PFSK-1 (cell line): ENCODE measurements around the gene KCNMB2.

Experiments
- FOXP2 ChIP-seq: optimal IDR thresholded peaks from 2 replicates; pipeline ENCODE3; 2011; ENCODE audit warnings: borderline replicate concordance, control low read depth, inconsistent platforms; ENCODE audit not compliant: insufficient read depth; ENCODE audit errors: extremely low read length, extremely low read depth
- POLR2AphosphoS5 ChIP-seq: IDR thresholded peaks from 2 replicates; pipeline ENCODE4 v1.6.1; 2012; ENCODE audit warnings: low read depth, mild to moderate bottlenecking, control low read depth, low read length, moderate library complexity
- SIN3A ChIP-seq: IDR thresholded peaks from 2 replicates; pipeline ENCODE4 v1.6.1; 2012; ENCODE audit warnings: mild to moderate bottlenecking, low read length, moderate library complexity, borderline replicate concordance; ENCODE audit not compliant: insufficient read depth
- TAF1 ChIP-seq: IDR thresholded peaks from 2 replicates; pipeline ENCODE4 v1.6.1; 2012; ENCODE audit warnings: low read length, control low read depth, borderline replicate concordance; ENCODE audit not compliant: insufficient read depth
- TF ChIP-seq, protein P1 (sequence below), 2 experiments: IDR thresholded peaks; 2 replicates each; pipeline versions ENCODE4 v1.6.1 to v1.8.0; 2011 to 2012; ENCODE audit warnings: low read depth in 2 of 2, low read length in 2 of 2, control low read depth in 1 of 2, inconsistent platforms in 1 of 2, mild to moderate bottlenecking in 1 of 2, moderate library complexity in 1 of 2; ENCODE audit not compliant: insufficient read depth in 1 of 2

Gene KCNMB2

DNA sequence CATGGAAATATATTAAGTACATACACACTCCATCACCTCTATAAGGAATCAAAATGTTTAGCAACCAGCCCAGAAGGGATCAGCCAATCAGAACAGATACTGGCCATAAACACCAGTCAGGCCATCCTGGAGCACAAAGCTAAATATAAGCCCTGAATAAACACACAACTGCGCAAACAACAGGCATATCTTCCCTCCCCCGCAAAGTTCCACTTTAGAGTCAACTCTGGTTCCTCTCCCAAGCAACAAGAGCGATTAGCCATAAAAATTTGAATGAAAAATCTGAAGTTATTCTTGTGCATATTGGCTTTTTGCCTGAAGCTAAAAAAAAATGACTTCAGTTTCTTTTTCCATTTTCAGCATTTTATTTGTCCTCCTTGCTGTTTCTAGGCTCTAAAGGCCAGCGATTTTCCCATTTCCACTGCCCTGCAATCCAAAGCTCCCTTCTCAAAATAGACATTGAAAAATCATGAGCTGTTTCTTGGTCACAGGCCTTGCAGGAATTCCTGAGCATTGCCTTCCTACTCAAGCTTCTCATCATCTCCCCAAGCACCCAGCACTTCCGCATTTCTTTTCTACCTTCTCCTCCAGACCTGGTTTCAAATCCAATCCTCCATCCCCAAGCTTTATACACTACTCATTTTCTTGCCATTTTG is 287.5 kb downstream of the KCNMB2 start:
- TF ChIP-seq, protein P1, sequence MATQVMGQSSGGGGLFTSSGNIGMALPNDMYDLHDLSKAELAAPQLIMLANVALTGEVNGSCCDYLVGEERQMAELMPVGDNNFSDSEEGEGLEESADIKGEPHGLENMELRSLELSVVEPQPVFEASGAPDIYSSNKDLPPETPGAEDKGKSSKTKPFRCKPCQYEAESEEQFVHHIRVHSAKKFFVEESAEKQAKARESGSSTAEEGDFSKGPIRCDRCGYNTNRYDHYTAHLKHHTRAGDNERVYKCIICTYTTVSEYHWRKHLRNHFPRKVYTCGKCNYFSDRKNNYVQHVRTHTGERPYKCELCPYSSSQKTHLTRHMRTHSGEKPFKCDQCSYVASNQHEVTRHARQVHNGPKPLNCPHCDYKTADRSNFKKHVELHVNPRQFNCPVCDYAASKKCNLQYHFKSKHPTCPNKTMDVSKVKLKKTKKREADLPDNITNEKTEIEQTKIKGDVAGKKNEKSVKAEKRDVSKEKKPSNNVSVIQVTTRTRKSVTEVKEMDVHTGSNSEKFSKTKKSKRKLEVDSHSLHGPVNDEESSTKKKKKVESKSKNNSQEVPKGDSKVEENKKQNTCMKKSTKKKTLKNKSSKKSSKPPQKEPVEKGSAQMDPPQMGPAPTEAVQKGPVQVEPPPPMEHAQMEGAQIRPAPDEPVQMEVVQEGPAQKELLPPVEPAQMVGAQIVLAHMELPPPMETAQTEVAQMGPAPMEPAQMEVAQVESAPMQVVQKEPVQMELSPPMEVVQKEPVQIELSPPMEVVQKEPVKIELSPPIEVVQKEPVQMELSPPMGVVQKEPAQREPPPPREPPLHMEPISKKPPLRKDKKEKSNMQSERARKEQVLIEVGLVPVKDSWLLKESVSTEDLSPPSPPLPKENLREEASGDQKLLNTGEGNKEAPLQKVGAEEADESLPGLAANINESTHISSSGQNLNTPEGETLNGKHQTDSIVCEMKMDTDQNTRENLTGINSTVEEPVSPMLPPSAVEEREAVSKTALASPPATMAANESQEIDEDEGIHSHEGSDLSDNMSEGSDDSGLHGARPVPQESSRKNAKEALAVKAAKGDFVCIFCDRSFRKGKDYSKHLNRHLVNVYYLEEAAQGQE (IDR thresholded peaks at IDR 0.05; ENCODE audit: insufficient read depth in 1 of 2, low read depth in 2 of 2, low read length in 2 of 2) = no peak
- TF ChIP-seq FOXP2 = no peak
- TF ChIP-seq POLR2AphosphoS5 = no peak
- no peak for TF ChIP-seq TAF1
- no peak for TF ChIP-seq SIN3A

DNA sequence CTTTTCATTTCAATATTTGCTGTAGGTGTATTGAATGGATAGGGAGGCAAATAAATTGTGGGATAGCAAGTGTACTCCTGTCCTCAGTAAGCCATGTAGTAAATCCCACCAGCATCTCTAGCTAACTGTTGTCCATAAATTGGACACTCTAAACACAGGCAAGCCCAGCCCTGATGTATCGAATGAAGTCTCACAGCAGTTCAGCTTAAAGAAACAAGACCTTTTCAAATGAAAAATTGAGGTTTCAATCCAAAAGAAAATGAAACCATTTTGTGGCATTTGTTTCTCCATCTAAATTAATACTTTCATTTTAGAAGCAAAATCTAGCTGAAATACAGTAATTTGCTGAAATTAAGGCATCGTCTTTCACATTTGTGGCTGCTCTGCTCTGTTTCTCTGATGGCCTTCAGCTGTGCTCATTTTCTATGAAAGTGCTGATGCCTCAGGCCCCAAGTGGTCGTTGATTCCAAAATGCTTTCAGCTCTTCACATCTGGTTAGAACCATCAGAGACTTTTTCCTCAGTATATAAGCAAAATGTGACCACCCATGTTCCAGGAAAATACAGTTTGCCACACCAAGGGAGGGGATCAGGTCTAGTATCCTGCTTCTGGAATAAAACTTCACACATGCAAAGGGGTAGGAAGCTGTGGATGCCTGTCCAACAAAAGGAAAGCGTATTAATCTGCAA is 290.3 kb downstream of the KCNMB2 start:
- no peak for TF ChIP-seq SIN3A

DNA sequence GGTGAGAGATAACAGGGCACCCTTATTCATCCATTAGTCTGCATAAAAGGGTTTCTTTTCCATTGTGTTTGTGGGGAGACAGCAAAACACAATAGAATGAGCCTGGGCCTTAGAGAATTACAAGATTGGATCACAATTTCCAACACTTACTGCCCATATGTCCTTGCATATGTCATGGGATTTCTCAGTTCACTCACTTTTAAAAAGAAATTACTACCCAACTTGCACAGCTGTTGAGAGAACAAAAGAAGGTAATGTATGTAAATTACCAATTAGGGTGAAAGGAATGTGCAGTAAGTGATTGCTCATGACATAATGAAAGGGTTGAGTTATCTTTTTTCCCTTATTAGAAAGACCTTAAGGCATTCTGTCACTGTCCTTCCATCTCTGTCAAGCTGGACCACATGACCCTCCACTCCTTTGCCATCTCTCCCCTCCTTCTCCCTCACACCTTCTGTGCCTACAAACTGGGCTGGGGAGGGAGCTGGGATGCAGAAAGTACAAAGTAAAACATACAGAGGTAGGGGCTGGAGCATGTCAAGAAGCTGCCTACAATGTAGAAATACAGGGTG is 291.1 kb downstream of the KCNMB2 start:
- TF ChIP-seq SIN3A (no peak), FOXP2 (no peak), TAF1 (no peak), POLR2AphosphoS5 (no peak)
- TF ChIP-seq, protein P1 (IDR thresholded peaks at IDR 0.05; ENCODE audit: insufficient read depth in 1 of 2, low read depth in 2 of 2, low read length in 2 of 2) = no peak

DNA sequence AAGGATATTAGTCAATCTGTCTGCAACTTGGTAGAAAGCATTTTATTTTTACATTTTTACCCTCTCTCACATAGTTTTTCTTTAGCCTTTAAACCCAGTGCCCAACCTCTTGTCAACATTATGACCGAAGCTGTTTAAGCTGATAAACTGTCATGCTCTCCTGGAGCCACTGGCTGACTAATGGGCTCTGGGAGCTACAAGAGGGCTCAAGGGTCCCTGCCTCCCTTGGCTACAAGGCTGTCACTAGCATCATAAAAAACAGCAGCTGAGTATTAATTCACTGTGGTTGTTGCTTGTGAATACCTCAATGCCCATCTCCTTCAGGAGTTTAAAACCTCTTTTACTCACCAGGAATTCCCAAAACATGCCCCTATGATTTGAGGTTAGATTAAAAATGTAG is 297.5 kb downstream of the KCNMB2 start:
- TF ChIP-seq SIN3A = no peak
- no peak for TF ChIP-seq POLR2AphosphoS5
- TF ChIP-seq FOXP2 = no peak
- TF ChIP-seq, protein P1 (IDR thresholded peaks at IDR 0.05; ENCODE audit: insufficient read depth in 1 of 2, low read depth in 2 of 2, low read length in 2 of 2) = no peak
- TF ChIP-seq TAF1 = no peak

DNA sequence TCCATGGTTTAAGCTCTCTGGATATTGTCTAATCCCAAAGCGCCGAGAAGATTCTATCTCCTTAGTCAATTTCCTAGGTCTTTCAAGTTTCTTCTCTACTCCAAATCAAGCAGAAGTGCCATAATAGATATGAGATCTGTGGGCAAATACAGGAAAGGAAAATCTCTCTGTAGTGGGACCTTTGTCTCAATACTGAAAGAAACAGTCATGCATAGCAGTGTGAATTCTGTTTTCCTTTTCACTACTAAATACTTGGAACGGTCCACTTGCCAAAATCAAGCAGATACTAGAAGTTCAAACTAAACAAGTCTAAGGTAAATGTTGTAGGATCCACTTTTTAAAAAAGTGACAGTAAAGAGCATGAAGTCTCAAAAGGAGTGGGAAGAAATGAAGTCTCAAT is 298.8 kb downstream of the KCNMB2 start:
- TF ChIP-seq POLR2AphosphoS5 (no peak), SIN3A (no peak), TAF1 (no peak), FOXP2 (no peak)
- TF ChIP-seq, protein P1 (IDR thresholded peaks at IDR 0.05; ENCODE audit: insufficient read depth in 1 of 2, low read depth in 2 of 2, low read length in 2 of 2) = no peak
